GM20000 (cell line): ENCODE measurements around the gene CLC.

Experiments
- DNase-seq: peaks from one replicate; pipeline ENCODE4 v3.0.0; 2012; ENCODE audit warnings: low spot score
- CTCF ChIP-seq: IDR thresholded peaks from 2 replicates; pipeline ENCODE4 v1.5.1; 2012; ENCODE audit warnings: mild to moderate bottlenecking, control low read depth; ENCODE audit errors: extremely low read depth, missing control alignments

The CLC gene

GRCh38 chr19:39708594-39708993 lies 29.2 kb downstream of the CLC start:
- DNase-seq, result no peak
- TF ChIP-seq CTCF, result no peak

- no peak for TF ChIP-seq CTCF
- DNase-seq, result peak; percentile 35
These were observed 32.1 kb downstream of the CLC start for GRCh38 chr19:39705578-39706188.

GRCh38 chr19:39704181-39705044 lies 33.4 kb downstream of the CLC start, which contains the start of gene LGALS14:
LGALS14 (plus strand) TSS chr19:39704481; CDS start chr19:39704529, 48 bp downstream.
- peak; percentile 31 for DNase-seq
- no peak for TF ChIP-seq CTCF

GRCh38 chr19:39701291-39701690 lies 36.5 kb downstream of the CLC start:
- DNase-seq, result no peak
- no peak for TF ChIP-seq CTCF

- no peak for TF ChIP-seq CTCF
- DNase-seq, result no peak
These were observed 39.3 kb downstream of the CLC start for GRCh38 chr19:39698535-39698934.

- DNase-seq, result no peak
- TF ChIP-seq CTCF, result no peak
These were observed 41.4 kb downstream of the CLC start for GRCh38 chr19:39696387-39696786.

- no peak for TF ChIP-seq CTCF
- DNase-seq, result no peak
These were observed 42.1 kb downstream of the CLC start for GRCh38 chr19:39695759-39696158.
